Fibroblast of skin of left quadriceps (primary cell): ENCODE results near the gene NDUFB7.
"Not testable (repeated sequence)": the region's sequence is repeated elsewhere in the genome, so short reads cannot be mapped to it uniquely, and the experiment has no call there.

Source experiments
- DNase-seq, 2 experiments: peaks; one replicate each; pipeline ENCODE4 v3.0.0-alpha.2; 2013; ENCODE audit warnings: low read depth in 2 of 2

Gene NDUFB7

GRCh38 chr19:14553042-14553938 lies 18.6 kb downstream of the NDUFB7 start:
- no peak for DNase-seq

- DNase-seq: not testable (repeated sequence)
These were observed 19.9 kb downstream of the NDUFB7 start for GRCh38 chr19:14552006-14552360.

DNA sequence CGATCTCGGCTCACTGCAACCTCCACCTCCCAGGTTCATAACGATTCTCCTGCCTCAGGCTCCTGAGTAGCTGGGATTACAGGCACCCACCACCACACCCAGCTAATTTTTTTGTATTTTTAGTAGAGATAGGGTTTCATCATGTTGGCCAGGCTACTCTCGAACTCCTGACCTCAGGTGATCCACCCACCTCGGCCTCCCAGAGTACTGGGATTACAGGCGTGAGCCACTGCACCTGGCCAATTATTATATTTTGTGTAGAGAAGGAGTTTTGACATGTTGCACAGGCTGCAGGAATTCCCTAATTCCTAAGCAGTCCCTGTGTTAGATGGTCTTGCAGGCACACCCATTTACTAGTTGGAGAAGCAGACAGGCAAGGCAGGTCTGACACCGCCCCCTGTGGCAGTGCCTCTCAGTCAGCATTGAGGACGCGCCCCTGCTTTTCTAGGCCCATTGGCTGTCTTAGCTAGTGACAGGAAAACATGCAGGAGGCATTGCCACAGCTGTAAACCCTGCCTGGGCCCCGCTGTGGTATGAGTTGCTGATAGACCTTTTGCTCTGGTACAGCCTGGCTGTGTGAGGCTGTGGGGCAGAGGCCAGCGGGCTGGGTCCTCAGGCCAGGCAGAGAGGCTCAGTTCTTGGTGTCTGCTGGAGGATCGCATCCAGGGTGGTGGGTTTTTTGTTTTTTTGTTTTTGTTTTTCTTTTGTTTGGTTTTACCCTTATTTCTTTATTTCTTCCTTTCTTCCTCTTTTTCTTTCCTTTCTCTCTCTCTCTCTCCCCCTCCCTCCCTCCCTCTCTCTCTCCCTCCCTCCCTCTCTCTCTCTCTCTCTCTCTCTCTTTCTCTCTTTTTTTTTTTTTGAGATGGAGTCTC lies 20.5 kb downstream of the NDUFB7 start:
- not testable (repeated sequence) for DNase-seq

- no peak for DNase-seq
These were observed 21.6 kb downstream of the NDUFB7 start for GRCh38 chr19:14550201-14550754.

DNA sequence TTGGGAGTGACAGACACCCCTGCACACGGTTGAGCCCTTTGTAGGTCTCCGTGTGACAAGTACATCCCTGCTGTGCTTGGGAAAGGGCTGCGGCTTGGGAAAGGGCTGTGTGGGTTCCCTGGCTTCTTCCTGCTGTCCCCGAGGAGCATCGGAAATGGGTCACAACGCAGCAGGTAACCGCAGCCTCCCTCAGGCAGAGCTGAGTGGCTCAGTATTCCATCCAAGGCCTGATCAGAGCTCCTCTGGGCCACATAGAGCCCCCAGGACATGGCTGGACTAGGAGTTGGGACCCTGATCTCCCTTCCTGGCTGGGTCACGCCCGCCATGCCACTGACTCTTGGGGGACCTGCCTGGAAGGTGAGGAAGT lies 26.2 kb downstream of the NDUFB7 start:
- no peak for DNase-seq

- DNase-seq: no peak
These were observed 26.7 kb downstream of the NDUFB7 start for GRCh38 chr19:14544977-14545715.

GRCh38 chr19:14544047-14544446 lies 27.8 kb downstream of the NDUFB7 start:
- no peak for DNase-seq

- peak in 1 of 2 experiments; percentile 13 for DNase-seq
These were observed 29.0 kb downstream of the NDUFB7 start for GRCh38 chr19:14542711-14543328.

DNA sequence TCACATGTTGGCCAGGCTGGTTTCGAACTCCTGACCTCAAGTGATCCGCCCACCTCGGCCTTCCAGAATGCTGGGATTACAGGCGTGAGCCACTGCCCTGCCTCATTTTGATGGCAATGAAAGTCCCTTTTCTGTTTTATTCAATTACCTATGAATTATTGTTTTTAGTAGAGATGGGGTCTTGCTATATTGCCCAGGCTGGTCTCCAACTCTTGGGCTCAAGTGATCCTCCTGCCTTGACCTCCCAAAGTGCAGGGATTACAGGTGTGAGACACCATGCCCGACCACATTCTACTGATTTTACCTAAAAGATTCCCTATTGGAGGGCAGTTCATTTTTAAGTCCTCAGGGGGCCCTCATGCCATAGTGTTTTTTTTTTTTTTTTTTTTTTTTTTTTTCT lies 29.9 kb downstream of the NDUFB7 start:
- not testable (repeated sequence) for DNase-seq

- no peak for DNase-seq
These were observed 30.9 kb downstream of the NDUFB7 start for GRCh38 chr19:14540741-14541525.

DNA sequence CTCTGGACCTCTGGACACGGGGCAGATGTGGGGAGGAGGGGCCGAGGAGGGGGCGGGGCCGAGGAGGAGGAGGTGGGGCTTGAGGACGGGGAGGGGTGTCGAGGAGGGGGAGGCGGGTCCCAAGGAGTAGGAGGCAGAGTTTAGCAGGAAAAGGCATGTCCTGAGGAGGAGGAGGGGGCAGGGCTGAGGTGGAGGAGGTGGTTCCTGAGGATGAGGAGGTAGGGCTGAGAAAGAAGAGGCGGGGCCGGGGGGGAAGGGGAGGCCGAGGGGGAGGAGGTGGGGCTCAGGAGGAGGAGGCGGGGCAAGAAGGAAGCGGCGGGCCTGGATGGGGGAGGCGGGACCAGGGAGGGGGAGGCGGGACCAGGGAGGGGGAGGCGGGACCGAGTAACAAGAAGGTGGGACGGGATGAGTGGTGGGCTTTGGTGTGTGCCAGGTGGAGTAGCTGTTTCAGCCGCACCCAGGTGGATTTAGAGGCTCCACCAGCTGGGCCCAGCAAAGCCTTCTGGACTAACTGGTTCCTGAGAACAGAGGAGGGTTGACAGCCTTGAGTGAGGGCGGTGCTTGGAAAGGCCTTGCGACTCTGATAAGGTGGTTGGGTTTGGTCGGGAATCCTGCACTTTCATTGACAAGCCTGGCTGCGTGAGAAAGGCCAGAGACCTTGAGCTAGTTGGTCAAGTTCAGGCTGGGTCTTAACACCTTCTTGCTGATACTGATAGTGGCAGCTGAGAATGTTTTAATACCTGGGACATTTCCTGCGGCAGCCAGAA lies 34.8 kb downstream of the NDUFB7 start:
- peak in 1 of 2 experiments; percentile 16 for DNase-seq

- no peak for DNase-seq
These were observed 38.4 kb downstream of the NDUFB7 start for GRCh38 chr19:14533450-14533849.

DNA sequence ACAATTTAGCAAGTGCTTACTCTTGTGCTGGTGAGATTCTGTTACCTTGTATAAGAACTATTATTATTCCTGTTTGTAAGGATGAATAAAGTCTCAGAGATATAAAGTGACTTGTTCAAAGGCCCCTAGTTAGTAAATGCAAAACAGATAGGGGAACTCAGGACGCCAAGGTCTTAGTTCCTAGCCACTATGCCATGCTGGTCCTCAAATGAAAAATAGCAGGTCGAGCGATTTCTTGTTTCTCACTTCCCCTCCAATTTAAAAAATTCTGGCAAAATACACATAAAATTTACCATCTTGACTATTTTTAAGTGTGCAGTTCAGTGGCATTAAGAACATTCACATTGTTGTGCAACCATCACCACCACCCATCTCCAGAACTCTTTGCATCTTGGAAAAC lies 41.4 kb downstream of the NDUFB7 start:
- DNase-seq: no peak

DNA sequence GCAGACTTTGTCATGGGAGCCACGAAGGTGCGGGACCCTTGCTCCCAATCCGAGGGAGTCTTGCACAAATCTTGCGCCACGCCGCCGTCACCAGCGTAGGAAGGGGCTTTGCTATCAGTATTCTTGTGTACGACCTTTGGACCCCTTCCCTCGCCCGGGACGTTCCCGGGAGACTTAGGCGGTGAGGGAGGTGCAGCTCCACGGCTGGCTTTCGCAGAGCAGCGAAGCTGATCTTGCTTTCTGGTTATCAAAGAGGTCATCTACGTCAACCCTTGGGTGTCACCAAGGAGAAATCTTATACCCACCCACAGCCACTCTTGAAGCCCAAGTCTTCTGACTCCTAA lies 41.9 kb downstream of the NDUFB7 start:
- no peak for DNase-seq

DNA sequence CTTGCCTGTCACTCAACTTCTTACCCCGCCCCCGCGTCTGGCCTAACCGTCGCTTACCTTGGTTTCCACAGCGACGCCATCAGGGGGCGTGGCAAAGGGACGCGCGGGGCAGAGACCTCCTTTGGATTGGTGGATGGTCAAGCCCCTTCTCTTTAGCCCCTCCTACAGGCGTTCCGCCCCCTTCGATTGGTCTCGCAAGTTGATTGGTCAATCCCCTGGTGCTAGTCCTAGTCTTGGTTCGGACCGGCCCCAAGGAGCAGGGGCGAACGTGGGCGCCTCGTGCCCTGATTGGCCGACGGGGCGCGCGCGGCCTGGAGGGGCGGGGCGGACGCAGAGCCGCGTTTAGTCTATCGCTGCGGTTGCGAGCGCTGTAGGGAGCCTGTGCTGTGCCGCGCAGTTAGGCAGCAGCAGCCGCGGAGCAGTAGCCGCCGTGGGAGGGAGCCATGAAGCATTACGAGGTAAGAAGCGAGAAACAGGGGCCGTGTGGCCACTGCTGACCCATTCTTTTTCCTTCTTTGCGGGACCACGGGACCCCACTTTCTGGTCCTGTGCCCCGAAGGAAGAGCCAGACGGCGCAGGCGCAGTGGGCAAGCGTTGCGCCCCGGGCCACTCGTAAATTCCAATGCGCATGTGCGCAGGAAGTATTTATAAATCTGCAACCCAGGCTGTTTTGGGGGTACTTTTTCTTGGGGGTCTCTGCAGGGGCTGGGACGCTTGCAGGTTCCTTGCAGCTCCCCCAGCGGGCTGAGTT lies 42.4 kb downstream of the NDUFB7 start, which contains the start of gene TECR:
TSS of gene TECR (plus strand) at position 341 of the 751 bp plus-strand sequence. CDS start at position 444, 103 bp downstream.
- peak; percentile 100 for DNase-seq

DNA sequence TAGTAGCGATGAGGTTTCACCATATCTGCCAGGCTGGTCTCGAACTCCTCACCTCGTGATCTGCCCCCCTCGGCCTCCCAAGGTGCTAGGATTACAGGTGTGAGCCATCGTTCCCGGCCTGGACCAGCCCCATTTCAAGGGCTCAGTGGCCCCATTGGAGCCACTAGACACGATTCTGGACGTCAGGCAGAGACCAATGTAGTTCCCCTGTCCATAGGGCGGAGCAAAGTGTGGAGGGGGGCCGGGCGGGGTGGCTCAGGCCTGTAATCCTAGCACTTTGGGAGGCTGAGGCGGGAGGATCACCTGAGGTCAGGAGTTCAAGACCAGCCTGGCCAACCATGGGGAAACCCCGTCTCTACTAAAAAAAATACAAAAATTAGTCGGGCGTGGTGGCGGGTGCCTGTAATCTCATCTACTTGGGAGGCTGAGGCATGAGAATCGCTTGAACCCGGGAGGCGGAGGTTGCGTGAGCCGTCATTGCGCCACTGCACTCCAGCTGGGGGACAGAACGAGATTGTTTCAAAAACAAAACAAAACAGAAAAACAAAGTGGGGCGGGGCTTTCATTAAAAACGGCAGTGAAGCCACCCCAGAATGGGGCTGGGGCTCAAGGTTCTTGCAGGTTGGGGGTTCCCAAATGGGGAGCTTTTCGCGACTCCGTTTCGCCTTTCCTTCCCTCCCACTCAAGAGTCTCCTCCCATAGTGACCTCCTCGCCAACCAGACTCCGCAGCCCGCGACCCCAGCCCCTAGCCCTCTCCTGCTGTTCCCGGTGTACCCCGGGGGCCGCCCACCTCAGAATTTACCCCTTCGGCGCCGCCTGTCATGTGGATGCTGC lies 43.2 kb downstream of the NDUFB7 start:
- DNase-seq: no peak

DNA sequence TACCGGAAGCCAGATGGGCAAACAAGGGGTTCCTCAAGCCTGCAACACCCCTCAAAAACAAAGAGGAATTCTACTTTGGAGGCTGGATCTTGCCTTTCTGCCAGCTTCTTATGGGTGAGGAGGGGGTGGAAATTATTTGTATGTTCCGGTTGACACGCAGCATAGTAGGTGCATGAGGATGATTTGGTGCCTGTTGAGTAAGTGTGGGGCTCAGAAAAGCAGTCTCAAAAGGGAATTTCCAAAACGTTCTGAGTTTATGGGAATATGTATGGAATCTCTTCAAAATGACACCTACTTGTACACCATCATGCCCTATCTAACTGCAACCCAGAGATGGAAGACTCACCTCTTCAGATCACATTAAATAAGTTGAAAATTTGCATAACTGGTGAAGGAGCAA lies 45.4 kb downstream of the NDUFB7 start:
- DNase-seq: no peak

DNA sequence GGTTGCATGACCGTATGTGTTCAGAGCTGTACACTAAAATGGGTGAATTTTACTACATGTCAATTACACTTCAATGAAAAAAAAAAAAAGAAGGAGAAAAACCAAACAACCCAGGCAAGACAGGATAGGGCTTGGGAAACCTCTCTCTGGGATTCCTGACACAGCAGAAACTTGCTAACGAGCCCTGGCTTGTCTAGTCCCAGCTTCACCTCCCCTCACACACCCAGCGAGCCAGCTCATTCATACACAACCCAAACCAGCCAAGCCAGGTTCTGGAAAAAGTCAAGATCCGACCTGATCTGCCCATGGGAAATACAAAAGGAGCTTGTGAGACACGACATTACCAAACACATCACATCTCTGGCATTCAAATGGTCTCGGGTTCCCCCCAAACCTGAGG lies 46.1 kb downstream of the NDUFB7 start:
- DNase-seq: no peak
